Upper lobe of left lung (tissue), 6 donors: ENCODE measurements around the gene GPR158. TPM values are rescaled to one million over a fixed set of nuclear protein-coding genes. Genes with fewer than 3 reads are reported as not detected.

ENCODE experiments used
- ATAC-seq, 2 donors: fragments of 200-7000 bp; cut with Tn5 transposase; one replicate each; pipeline ENCODE4 v1.9.1; 2022; ENCODE audit warnings: mild to moderate bottlenecking in 2 of 2, moderate library complexity in 2 of 2; ENCODE audit not compliant: low FRiP score in 2 of 2
- DNase-seq, 2 donors: peaks; one replicate each; pipeline ENCODE4 v3.0.0-alpha.2; 2019 to 2020
- H3K27ac ChIP-seq, 4 donors: fragments of 200-600 bp; sonication (generic); one replicate each; pipeline ENCODE4 v1.5.1; 2016 to 2019
- H3K27me3 ChIP-seq, 4 donors: fragments of 200-600 bp; sonication (generic); one replicate each; pipeline ENCODE4 v1.5.1; 2017 to 2019
- H3K36me3 ChIP-seq, 4 donors: fragments of 200-600 bp; sonication (generic); one replicate each; pipeline ENCODE4 v1.5.1; 2016 to 2019
- H3K4me1 ChIP-seq, 4 donors: fragments of 200-600 bp; sonication (generic); one replicate each; pipeline ENCODE4 v1.5.1; 2018 to 2019
- H3K4me3 ChIP-seq, 4 donors: fragments of 200-600 bp; sonication (generic); one replicate each; pipeline ENCODE4 v1.5.1; 2017 to 2019; ENCODE audit warnings: mild to moderate bottlenecking in 2 of 4, moderate library complexity in 1 of 4
- H3K9me3 ChIP-seq, 4 donors: fragments of 200-600 bp; sonication (generic); one replicate each; pipeline ENCODE4 v1.5.1; 2018 to 2019
- CTCF ChIP-seq, 6 experiments: fragments of 450-650 bp in 4 of 6; fragments of 200-600 bp in 2 of 6; sonication (generic) in 2 of 6; IDR thresholded peaks; one replicate each; pipeline ENCODE4 v1.5.1; 2016 to 2019; ENCODE audit warnings: antibody characterized with exemption in 6 of 6
- EP300 ChIP-seq, 4 donors: sonication (generic); formaldehyde crosslinking; IDR thresholded peaks; one replicate each; pipeline ENCODE4 v1.5.1; 2017; ENCODE audit warnings: antibody characterized with exemption in 4 of 4, control low read depth in 2 of 4
- POLR2A ChIP-seq, 4 donors: fragments of 450-650 bp; IDR thresholded peaks; one replicate each; pipeline ENCODE4 v1.5.1; 2016 to 2017; ENCODE audit warnings: antibody characterized with exemption in 4 of 4, mild to moderate bottlenecking in 2 of 4
- POLR2AphosphoS5 ChIP-seq, 2 donors: sonication (generic); formaldehyde crosslinking; IDR thresholded peaks; one replicate each; pipeline ENCODE4 v1.5.1; 2017; ENCODE audit warnings: antibody characterized with exemption in 2 of 2
- WGBS, 2 donors: methylation state at CpG; one replicate each; pipeline ENCODE4 v1.1.5; 2017 to 2018; 5-methylcytosine and 5-hydroxymethylcytosine counted together
- total RNA-seq, 6 donors: library from RNA; depleted of rRNA in 4 of 6; stranded (reverse); fragments of >200 nt in 4 of 6; gene quantifications; one replicate each; pipeline versions ENCODE4 v1.1.0 to v1.2.1, GENCODE V29; 2016 to 2021
- donor health status: DM: no; HTN: no; CAD: no; lungs with moderate emphysema.
- donor health status: DM: no; HTN: yes; CAD: no; lungs with severe emphysema.

GPR158 gene
- total RNA-seq, 6 donors from 2014 or later: 0.03 to 0.09 TPM; not detected in 4

- Histone ChIP-seq H3K4me1 (no peaks in the 10 kb centered on the region), H3K4me3 (no peak overlapping the region), H3K27ac (no peak overlapping the region), H3K9me3 (peaks cover 4 to 14% (median 9%) of the 10 kb centered on the region in 4 donors), H3K36me3 (no peaks in the 10 kb centered on the region), H3K27me3 (no peaks in the 10 kb centered on the region)
- ATAC-seq (no peak), DNase-seq (no peak)
- 93 to 96% methylated on average over 1 of the region's 1 CpG for WGBS, 2 donors
- no peak for TF ChIP-seq CTCF (IDR thresholded peaks at IDR 0.05)
Observed at GRCh38 chr10:25280076-25280475, 105.3 kb downstream of the GPR158 start.

- TF ChIP-seq POLR2AphosphoS5 (IDR thresholded peaks at IDR 0.05) (no peak), EP300 (IDR thresholded peaks at IDR 0.05) (no peak), POLR2A (IDR thresholded peaks at IDR 0.05) (no peak), CTCF (IDR thresholded peaks at IDR 0.05) (no peak)
- Histone ChIP-seq H3K36me3 (no peaks in the 10 kb centered on the region), H3K27ac (no peak overlapping the region), H3K4me1 (no peaks in the 10 kb centered on the region), H3K4me3 (no peak overlapping the region), H3K9me3 (peaks cover 4 to 19% (median 9%) of the 10 kb centered on the region in 4 donors), H3K27me3 (no peaks in the 10 kb centered on the region)
- DNase-seq (no peak), ATAC-seq (no peak)
- WGBS, 2 donors: 86 to 88% methylated on average over 7 of the region's 7 CpGs
Observed at GRCh38 chr10:25280573-25280972, 105.8 kb downstream of the GPR158 start.

- Histone ChIP-seq H3K27ac (no peak overlapping the region), H3K9me3 (peaks cover 0 to 12% (median 0%) of the 10 kb centered on the region in 4 donors), H3K4me1 (no peaks in the 10 kb centered on the region), H3K27me3 (no peaks in the 10 kb centered on the region), H3K36me3 (no peaks in the 10 kb centered on the region), H3K4me3 (no peak overlapping the region)
- TF ChIP-seq CTCF (IDR thresholded peaks at IDR 0.05) (no peak), POLR2AphosphoS5 (IDR thresholded peaks at IDR 0.05) (no peak), POLR2A (IDR thresholded peaks at IDR 0.05) (no peak), EP300 (IDR thresholded peaks at IDR 0.05) (no peak)
- ATAC-seq: no peak
- 62 to 69% methylated on average over 2 of the region's 2 CpGs for WGBS, 2 donors
- DNase-seq: no peak
Observed at GRCh38 chr10:25285809-25286208, 111.0 kb downstream of the GPR158 start.

- H3K4me3 ChIP-seq: no peak overlapping the region
- no peaks in the 10 kb centered on the region for H3K27me3 ChIP-seq
- peaks cover 0 to 12% (median 0%) of the 10 kb centered on the region in 4 donors for H3K9me3 ChIP-seq
- 73% methylated on average over 1 of the region's 1 CpG for WGBS, 2 donors
- ATAC-seq: no peak
- H3K36me3 ChIP-seq: no peaks in the 10 kb centered on the region
- no peaks in the 10 kb centered on the region for H3K4me1 ChIP-seq
- H3K27ac ChIP-seq: no peak overlapping the region
- no peak for DNase-seq
- no peak for TF ChIP-seq POLR2AphosphoS5 (IDR thresholded peaks at IDR 0.05)
- no peak for TF ChIP-seq CTCF (IDR thresholded peaks at IDR 0.05)
- TF ChIP-seq POLR2A (IDR thresholded peaks at IDR 0.05): no peak
- TF ChIP-seq EP300 (IDR thresholded peaks at IDR 0.05): no peak
Observed at GRCh38 chr10:25288181-25288580, 113.4 kb downstream of the GPR158 start.

- no peak for TF ChIP-seq CTCF (IDR thresholded peaks at IDR 0.05)
- no peak for TF ChIP-seq EP300 (IDR thresholded peaks at IDR 0.05)
- TF ChIP-seq POLR2A (IDR thresholded peaks at IDR 0.05): no peak
- TF ChIP-seq POLR2AphosphoS5 (IDR thresholded peaks at IDR 0.05): no peak
- ATAC-seq (no peak), DNase-seq (no peak)
- Histone ChIP-seq H3K4me1 (no peaks in the 10 kb centered on the region), H3K9me3 (no peaks in the 10 kb centered on the region), H3K27me3 (no peaks in the 10 kb centered on the region), H3K4me3 (no peak overlapping the region), H3K27ac (no peak overlapping the region), H3K36me3 (no peaks in the 10 kb centered on the region)
- 91 to 93% methylated on average over 5 of the region's 5 CpGs for WGBS, 2 donors
Observed at GRCh38 chr10:25294032-25294926, 119.5 kb downstream of the GPR158 start.
